Esophagus squamous epithelium (tissue), 5 donors: ENCODE results near the gene DAPK1. TPM values are rescaled to one million over a fixed set of nuclear protein-coding genes. Genes with fewer than 3 reads are reported as not detected.
A peak's percentile ranks its signal among the peaks of the same experiment; 100 is the strongest.

Source experiments
- DNase-seq: peaks from one replicate; lab custom pipeline; 2025; lab: John Stamatoyannopoulos, UW
- H3K27ac ChIP-seq, 4 donors: fragments of 200-600 bp; sonication (generic); one replicate each; pipeline ENCODE4 v1.5.1; 2016 to 2019; ENCODE audit warnings: mild to moderate bottlenecking in 1 of 4
- H3K27me3 ChIP-seq, 4 donors: fragments of 200-600 bp; sonication (generic); 1 replicate in 3 of 4; 2 replicates in 1 of 4; pipeline versions ENCODE4 v1.5.1 to v1.6.0; 2017 to 2021; ENCODE audit warnings: antibody characterized with exemption in 1 of 4
- H3K36me3 ChIP-seq, 3 donors: fragments of 200-600 bp; sonication (generic); one replicate each; pipeline ENCODE4 v1.5.1; 2016 to 2019
- H3K4me1 ChIP-seq, 3 donors: fragments of 200-600 bp; sonication (generic); one replicate each; pipeline ENCODE4 v1.5.1; 2017 to 2019
- H3K4me3 ChIP-seq, 4 donors: fragments of 200-600 bp; sonication (generic); 1 replicate in 3 of 4; 2 replicates in 1 of 4; pipeline ENCODE4 v1.5.1; 2016 to 2019; ENCODE audit warnings: mild to moderate bottlenecking in 2 of 4, moderate library complexity in 1 of 4
- H3K9me3 ChIP-seq, 3 donors: fragments of 200-600 bp; sonication (generic); one replicate each; pipeline ENCODE4 v1.5.1; 2016 to 2019
- CTCF ChIP-seq, 6 experiments: fragments of 450-650 bp in 4 of 6; fragments of 200-600 bp in 2 of 6; sonication (generic) in 2 of 6; IDR thresholded peaks; one replicate each; pipeline ENCODE4 v1.5.1; 2016 to 2019; ENCODE audit warnings: antibody characterized with exemption in 6 of 6, mild to moderate bottlenecking in 4 of 6, moderate library complexity in 4 of 6
- POLR2A ChIP-seq, 4 donors: fragments of 450-650 bp; IDR thresholded peaks; one replicate each; pipeline ENCODE4 v1.6.1; 2017; ENCODE audit warnings: antibody characterized with exemption in 4 of 4, mild to moderate bottlenecking in 4 of 4, moderate library complexity in 3 of 4
- WGBS, 2 donors: methylation state at CpG; one replicate each; pipeline ENCODE4 v1.1.5; 2018; 5-methylcytosine and 5-hydroxymethylcytosine counted together
- intact Hi-C: fragments of 100-400 bp; cut with DNase I; formaldehyde crosslinking; loops from one replicate; pipeline ENCODE4 v1.15.0; 2022
- total RNA-seq, 4 donors: library from RNA; depleted of rRNA; stranded (reverse); fragments of >200 nt; gene quantifications; one replicate each; pipeline ENCODE4 v1.1.0, GENCODE V29; 2016
- donor health status: DM: yes; HTN: yes; CAD: no.

The DAPK1 gene
- total RNA-seq, 4 donors from 2014 or later, result 2.2 to 14.5 (median 5.5) TPM

DNA sequence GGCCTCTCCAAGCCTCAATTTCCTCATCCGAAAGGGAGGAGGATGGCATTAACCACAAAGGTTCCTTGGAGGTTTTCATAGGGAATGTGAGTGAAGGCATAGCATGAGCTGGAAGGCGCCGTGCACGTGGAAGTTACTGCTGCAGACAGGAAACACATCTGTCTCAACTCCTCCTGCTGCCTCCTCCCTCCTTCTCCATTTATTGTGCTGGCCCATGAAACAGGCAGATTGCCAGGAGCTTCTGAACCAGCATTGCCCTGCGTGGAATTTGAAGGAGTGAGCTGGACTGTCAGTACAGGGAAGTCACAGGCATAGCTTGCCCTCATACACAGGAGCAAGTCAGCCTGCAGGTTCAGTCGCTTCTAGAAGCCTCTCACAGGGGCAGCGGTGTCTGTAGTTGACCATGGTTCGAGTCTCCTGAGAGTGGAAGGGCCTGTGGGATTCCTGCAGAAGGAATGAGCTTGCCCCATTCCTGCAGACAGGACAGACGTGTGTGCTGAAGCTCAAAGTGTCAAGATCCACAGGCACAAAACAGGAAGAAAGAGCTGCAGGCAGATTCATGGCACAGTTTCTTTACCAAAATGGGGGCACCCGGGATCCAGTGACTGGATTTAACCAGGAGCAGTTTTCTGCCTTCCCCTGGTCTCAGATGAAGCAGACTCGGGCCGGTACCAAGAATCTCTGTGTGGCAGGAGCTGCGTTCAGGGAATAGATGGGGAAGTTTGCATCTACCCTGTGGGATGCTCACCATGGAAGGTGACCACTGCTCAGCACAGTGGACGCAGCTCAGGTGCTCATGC, 179.5 kb downstream of the DAPK1 start:
- no peak overlapping the region for H3K4me3 ChIP-seq
- WGBS, 2 donors, result 52 to 66% methylated on average over 5 to 9 of the region's 14 CpGs
- no peak for DNase-seq
- peaks cover 0 to 11% (median 0%) of the 10 kb centered on the region in 3 donors for H3K36me3 ChIP-seq
- H3K27me3 ChIP-seq, result no peaks in the 10 kb centered on the region
- intact Hi-C loops, result no loop called here
- no peaks in the 10 kb centered on the region for H3K9me3 ChIP-seq
- no peak overlapping the region for H3K27ac ChIP-seq
- no peaks in the 10 kb centered on the region for H3K4me1 ChIP-seq
- TF ChIP-seq POLR2A (IDR thresholded peaks at IDR 0.05), result no peak
- no peak for TF ChIP-seq CTCF (IDR thresholded peaks at IDR 0.05)

DNA sequence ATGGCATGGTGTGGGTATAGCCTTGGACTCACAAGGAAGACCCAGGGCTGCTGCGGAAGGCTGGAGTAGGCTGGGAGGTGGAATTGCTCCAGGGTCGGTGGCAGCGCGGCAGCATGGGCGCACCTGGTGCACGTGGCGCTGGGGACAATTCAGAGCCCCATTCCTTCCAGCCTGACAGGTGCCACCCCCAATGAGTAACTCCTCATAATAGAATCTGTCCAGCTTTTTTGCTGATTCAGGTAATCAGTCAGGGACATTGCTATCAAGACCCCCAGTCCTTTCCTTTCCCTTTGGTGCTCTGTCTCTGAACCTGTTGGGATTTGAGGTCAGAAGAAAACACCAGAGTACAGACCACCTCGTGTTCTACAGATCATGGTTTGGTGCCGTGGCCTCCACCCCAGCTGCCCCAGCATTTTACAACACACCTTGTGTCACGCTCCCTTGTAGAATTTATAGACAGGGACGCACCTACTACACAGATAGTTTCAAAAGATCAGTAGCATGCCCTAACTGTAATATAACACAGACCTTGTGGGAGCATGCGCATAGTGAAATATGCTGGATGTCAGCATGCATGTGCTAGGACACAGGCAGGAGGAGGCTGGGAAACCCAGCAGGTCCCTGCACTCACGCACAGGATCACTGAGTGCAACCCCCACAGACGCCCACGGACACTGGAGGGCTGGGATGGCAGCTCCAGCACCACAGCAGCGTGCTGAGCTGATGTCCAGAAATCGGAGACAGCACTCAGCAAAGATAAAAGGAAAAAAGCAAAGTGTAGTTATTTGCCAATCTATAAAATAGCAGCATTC, 180.3 kb downstream of the DAPK1 start:
- TF ChIP-seq CTCF (IDR thresholded peaks at IDR 0.05) (no peak), POLR2A (IDR thresholded peaks at IDR 0.05) (no peak)
- no peaks in the 10 kb centered on the region for H3K4me1 ChIP-seq
- H3K36me3 ChIP-seq, result peaks cover 0 to 11% (median 0%) of the 10 kb centered on the region in 3 donors
- WGBS, 2 donors, result 80 to 87% methylated on average over 12 to 16 of the region's 17 CpGs
- DNase-seq, result no peak
- no peak overlapping the region for H3K27ac ChIP-seq
- H3K4me3 ChIP-seq, result no peak overlapping the region
- H3K27me3 ChIP-seq, result no peaks in the 10 kb centered on the region
- H3K9me3 ChIP-seq, result no peaks in the 10 kb centered on the region
- intact Hi-C loops, result no loop called here

DNA sequence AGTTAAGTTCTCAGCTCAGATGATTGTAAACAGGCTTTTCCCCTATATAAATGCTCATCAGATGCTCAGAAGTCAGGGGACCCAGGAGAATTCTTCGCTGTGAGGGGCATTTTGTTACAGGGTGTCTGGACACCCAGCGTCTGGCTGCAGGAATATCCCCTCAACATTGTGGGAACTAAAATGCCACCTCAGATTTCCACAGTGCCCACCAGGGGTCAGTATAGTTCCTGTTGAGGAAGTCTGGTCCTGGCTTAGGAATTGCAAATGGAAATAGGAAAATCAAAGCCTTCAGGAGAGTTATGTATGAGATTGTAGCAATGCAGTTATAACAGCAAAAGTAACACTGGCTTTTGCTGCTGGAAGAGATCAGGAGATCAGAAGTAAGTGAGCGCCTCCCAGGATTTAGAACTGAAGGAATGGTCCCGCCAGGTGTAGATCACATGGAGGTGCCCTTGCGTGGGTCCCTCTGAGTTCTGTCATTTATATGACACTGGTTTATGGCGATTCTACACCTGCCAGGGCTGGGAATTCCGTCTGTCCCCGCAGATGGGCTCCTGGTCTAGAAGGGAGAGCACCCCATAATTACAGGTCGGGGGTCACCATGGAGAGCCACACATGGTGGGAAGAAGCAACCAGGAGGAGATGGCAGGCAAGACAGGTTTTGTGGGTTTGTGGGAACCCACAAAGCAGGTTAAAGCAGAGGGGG, 181.1 kb downstream of the DAPK1 start:
- H3K27ac ChIP-seq, result no peak overlapping the region
- WGBS, 2 donors, result 64 to 73% methylated on average over 8 of the region's 9 CpGs
- H3K4me1 ChIP-seq, result no peaks in the 10 kb centered on the region
- no peak for DNase-seq
- H3K4me3 ChIP-seq, result no peak overlapping the region
- H3K36me3 ChIP-seq, result peaks cover 0 to 11% (median 0%) of the 10 kb centered on the region in 3 donors
- no peaks in the 10 kb centered on the region for H3K27me3 ChIP-seq
- TF ChIP-seq POLR2A (IDR thresholded peaks at IDR 0.05) (no peak), CTCF (IDR thresholded peaks at IDR 0.05) (peak in 5 of 6 experiments; percentile 66 to 82 (median 69))
- intact Hi-C loops, result no loop called here
- no peaks in the 10 kb centered on the region for H3K9me3 ChIP-seq

DNA sequence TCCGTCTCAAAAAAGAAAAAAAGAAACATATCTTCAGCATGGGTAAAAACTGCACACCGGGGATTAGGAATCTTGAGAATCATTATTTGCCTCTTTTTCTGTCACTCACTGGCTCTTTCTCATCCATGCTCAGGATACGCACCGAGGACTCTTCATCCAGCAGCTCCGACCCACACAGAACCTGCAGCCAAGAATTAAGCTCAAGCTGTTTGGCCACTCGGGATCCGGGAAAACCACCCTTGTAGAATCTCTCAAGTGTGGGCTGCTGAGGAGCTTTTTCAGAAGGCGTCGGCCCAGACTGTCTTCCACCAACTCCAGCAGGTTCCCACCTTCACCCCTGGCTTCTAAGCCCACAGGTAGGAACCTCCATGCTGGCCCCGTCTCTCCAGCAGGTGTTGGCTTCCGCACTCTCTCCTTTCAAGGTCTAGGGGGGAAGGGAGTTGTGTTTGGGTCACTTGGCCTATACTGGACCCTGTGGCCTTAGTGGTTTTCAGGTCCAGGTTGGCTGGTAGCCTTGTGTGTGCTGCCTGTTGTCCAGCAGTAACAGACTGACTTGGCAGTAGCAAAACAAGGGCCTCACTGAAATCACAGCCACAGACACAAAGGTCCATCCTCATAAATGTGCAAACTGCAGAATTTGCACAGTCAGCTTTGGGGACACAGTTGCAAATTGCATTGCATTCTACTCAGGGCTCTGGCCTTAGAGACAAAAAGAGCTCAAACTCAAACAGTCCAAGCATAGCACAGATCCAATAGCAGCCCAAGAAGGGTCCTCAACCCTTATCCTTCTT, 183.8 kb downstream of the DAPK1 start:
- TF ChIP-seq POLR2A (IDR thresholded peaks at IDR 0.05) (no peak), CTCF (IDR thresholded peaks at IDR 0.05) (no peak)
- Histone ChIP-seq H3K4me3 (no peak overlapping the region), H3K27me3 (no peaks in the 10 kb centered on the region), H3K27ac (no peak overlapping the region), H3K4me1 (peaks cover 0 to 17% (median 6%) of the 10 kb centered on the region in 3 donors), H3K36me3 (peaks cover 0 to 11% (median 0%) of the 10 kb centered on the region in 3 donors), H3K9me3 (no peaks in the 10 kb centered on the region)
- intact Hi-C loops, result loop anchor here (5.0 kb wide), 1 partner anchor 141 kb away; no protein-coding TSS in a partner anchor
- 79 to 97% methylated on average over 9 to 10 of the region's 11 CpGs for WGBS, 2 donors
- DNase-seq, result no peak
